ENCODE data around the gene KCNA1. TPM values are rescaled to one million over a fixed set of nuclear protein-coding genes. Genes with fewer than 3 reads are reported as not detected.

The KCNA1 gene
- total and polyA plus RNA-seq, 2 donors (not counting 3 experiments of a cell fraction or from before 2014, with no cell fraction given), result not detected

DNA sequence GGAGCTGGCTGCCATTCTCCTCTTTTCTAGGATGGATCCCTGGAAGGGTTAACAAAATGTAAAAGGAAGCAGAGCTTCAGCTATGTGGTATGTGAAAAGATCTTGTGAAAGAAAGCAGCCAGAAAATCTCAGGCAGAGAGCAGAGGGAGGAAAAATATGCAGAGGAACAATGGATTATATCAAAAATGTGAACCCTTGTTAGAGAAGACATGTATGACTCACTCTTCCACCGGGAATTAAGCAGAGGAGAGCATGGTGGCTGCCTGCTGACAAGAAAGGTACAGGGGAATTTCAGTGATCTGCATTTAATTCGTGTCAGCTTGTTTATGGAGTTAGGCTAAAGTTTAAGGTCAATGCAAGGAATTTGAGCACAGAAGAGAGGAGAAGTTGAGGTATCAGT, 46.3 kb downstream of the KCNA1 start:
- Histone ChIP-seq H2AFZ (ENCODE audit: low read depth, low read length) (no peak overlapping the region), H3K4me3 (replicated peaks in 1 of 3; ENCODE audit: insufficient read depth in 1 of 3, low read depth in 1 of 3, low read length in 3 of 3) (no peak overlapping the region), H4K20me1 (replicated peaks; ENCODE audit: control insufficient read depth, extremely low read depth, insufficient read depth, low read length) (no peaks in the 10 kb centered on the region), H3K79me2 (ENCODE audit: control insufficient read depth, insufficient read depth, low read length) (no peaks in the 10 kb centered on the region), H3K27me3 (ENCODE audit: control insufficient read depth in 2 of 2, insufficient read depth in 2 of 2, low read length in 2 of 2) (no peaks in the 10 kb centered on the region), H3K9me3 (replicated peaks; ENCODE audit: control insufficient read depth, insufficient read depth, low read length) (no peaks in the 10 kb centered on the region), H3K9ac (replicated peaks; ENCODE audit: extremely low read depth, insufficient read depth, low read length) (no peak overlapping the region), H3K27ac (ENCODE audit: insufficient read depth, low read depth, low read length) (no peak overlapping the region), H3K36me3 (ENCODE audit: control insufficient read depth in 2 of 2, extremely low read depth in 1 of 2, insufficient read depth in 2 of 2, low read length in 2 of 2) (no peaks in the 10 kb centered on the region), H3K4me2 (ENCODE audit: insufficient read depth, low read length) (no peak overlapping the region), H3K9me1 (replicated peaks; ENCODE audit: control insufficient read depth, extremely low read depth, insufficient read depth, low read length) (no peaks in the 10 kb centered on the region), H3K4me1 (ENCODE audit: control insufficient read depth, extremely low read depth, insufficient read depth, low read length) (no peaks in the 10 kb centered on the region)
- POLR2A ChIA-PET, result no interaction called here
- TF ChIP-seq POLR2AphosphoS5 (IDR thresholded peaks at IDR 0.05; ENCODE audit: insufficient read depth, low read depth, low read length) (no peak), JUN (IDR thresholded peaks at IDR 0.05; ENCODE audit: borderline replicate concordance, insufficient read depth, insufficient read length, low read depth) (no peak), MYC (IDR thresholded peaks at IDR 0.05; ENCODE audit: low read depth, low read length) (no peak), CTCF (IDR thresholded peaks at IDR 0.05; ENCODE audit: extremely low read depth in 1 of 2, insufficient read depth in 1 of 2, low read depth in 1 of 2, low read length in 2 of 2) (no peak), EZH2 (IDR thresholded peaks at IDR 0.05; ENCODE audit: borderline replicate concordance, low read depth, low read length, severe bottlenecking) (no peak)
- TF ChIP-seq, protein P1, sequence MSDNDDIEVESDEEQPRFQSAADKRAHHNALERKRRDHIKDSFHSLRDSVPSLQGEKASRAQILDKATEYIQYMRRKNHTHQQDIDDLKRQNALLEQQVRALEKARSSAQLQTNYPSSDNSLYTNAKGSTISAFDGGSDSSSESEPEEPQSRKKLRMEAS (IDR thresholded peaks at IDR 0.05; ENCODE audit: insufficient read depth, insufficient read length), result no peak
- DNase-seq (ENCODE audit: low read depth, low spot score) (no peak), FAIRE-seq (no peak)
- dilution Hi-C loops (cut with MboI; ENCODE audit: extremely low pct_ligation_motif_present, low sequenced_read_pairs) (no loop called here), intact Hi-C loops (cut with micrococcal nuclease) (no loop called here)
- CTCF ChIA-PET, result no interaction called here
- no TSS peak for BruUV-seq (replicated peaks)

DNA sequence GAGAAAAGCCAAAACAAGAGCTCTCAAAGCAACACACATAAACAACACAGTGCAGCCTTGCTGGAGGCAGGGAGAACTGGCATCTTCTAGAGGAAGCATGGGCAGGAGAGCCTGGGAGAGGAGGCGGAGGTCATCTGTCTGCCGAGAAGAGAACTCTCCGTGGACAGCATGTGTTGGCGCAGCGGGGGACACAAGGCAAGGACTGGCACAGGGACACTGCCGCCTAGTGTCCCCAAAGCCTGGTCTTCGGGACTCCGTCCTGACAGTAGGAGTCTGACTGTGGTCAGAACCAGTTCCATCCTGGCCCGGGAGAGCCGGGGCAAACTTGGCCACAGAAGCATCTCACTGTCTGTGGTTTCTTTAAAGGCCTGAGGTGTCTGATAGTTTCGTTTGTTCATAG, 47.3 kb downstream of the KCNA1 start:
- no peaks in the 10 kb centered on the region for H3K36me3 ChIP-seq (ENCODE audit: control insufficient read depth in 2 of 2, extremely low read depth in 1 of 2, insufficient read depth in 2 of 2, low read length in 2 of 2)
- no peaks in the 10 kb centered on the region for H3K79me2 ChIP-seq (ENCODE audit: control insufficient read depth, insufficient read depth, low read length)
- H4K20me1 ChIP-seq (replicated peaks; ENCODE audit: control insufficient read depth, extremely low read depth, insufficient read depth, low read length), result no peaks in the 10 kb centered on the region
- no peaks in the 10 kb centered on the region for H3K27me3 ChIP-seq (ENCODE audit: control insufficient read depth in 2 of 2, insufficient read depth in 2 of 2, low read length in 2 of 2)
- ChIA-PET POLR2A (no interaction called here), CTCF (no interaction called here)
- DNase-seq (ENCODE audit: low read depth, low spot score), result no peak
- no peaks in the 10 kb centered on the region for H3K9me1 ChIP-seq (replicated peaks; ENCODE audit: control insufficient read depth, extremely low read depth, insufficient read depth, low read length)
- H3K4me3 ChIP-seq (replicated peaks in 1 of 3; ENCODE audit: insufficient read depth in 1 of 3, low read depth in 1 of 3, low read length in 3 of 3), result no peak overlapping the region
- no peak overlapping the region for H2AFZ ChIP-seq (ENCODE audit: low read depth, low read length)
- BruUV-seq (replicated peaks), result no TSS peak
- H3K4me2 ChIP-seq (ENCODE audit: insufficient read depth, low read length), result no peak overlapping the region
- dilution Hi-C loops (cut with MboI; ENCODE audit: extremely low pct_ligation_motif_present, low sequenced_read_pairs), result no loop called here
- intact Hi-C loops (cut with micrococcal nuclease), result no loop called here
- no peaks in the 10 kb centered on the region for H3K4me1 ChIP-seq (ENCODE audit: control insufficient read depth, extremely low read depth, insufficient read depth, low read length)
- no peak for FAIRE-seq
- TF ChIP-seq, protein P1 (IDR thresholded peaks at IDR 0.05; ENCODE audit: insufficient read depth, insufficient read length), result no peak
- no peak for TF ChIP-seq GATA2 (IDR thresholded peaks at IDR 0.05; ENCODE audit: insufficient read depth, insufficient read length, low read depth, low read length)
- no peak for TF ChIP-seq MYC (IDR thresholded peaks at IDR 0.05; ENCODE audit: low read depth, low read length)
- no peak for TF ChIP-seq POLR2A (IDR thresholded peaks at IDR 0.05; ENCODE audit: low read depth, low read length)
- TF ChIP-seq JUN (IDR thresholded peaks at IDR 0.05; ENCODE audit: borderline replicate concordance, insufficient read depth, insufficient read length, low read depth), result no peak
- TF ChIP-seq POLR2AphosphoS5 (IDR thresholded peaks at IDR 0.05; ENCODE audit: insufficient read depth, low read depth, low read length), result no peak
- no peak for TF ChIP-seq CTCF (IDR thresholded peaks at IDR 0.05; ENCODE audit: extremely low read depth in 1 of 2, insufficient read depth in 1 of 2, low read depth in 1 of 2, low read length in 2 of 2)
- no peak for TF ChIP-seq EZH2 (IDR thresholded peaks at IDR 0.05; ENCODE audit: borderline replicate concordance, low read depth, low read length, severe bottlenecking)
- TF ChIP-seq FOS (IDR thresholded peaks at IDR 0.05; ENCODE audit: borderline replicate concordance, insufficient read depth, low read length), result no peak
- H3K27ac ChIP-seq (ENCODE audit: insufficient read depth, low read depth, low read length), result no peak overlapping the region
- no peak overlapping the region for H3K9ac ChIP-seq (replicated peaks; ENCODE audit: extremely low read depth, insufficient read depth, low read length)
- no peaks in the 10 kb centered on the region for H3K9me3 ChIP-seq (replicated peaks; ENCODE audit: control insufficient read depth, insufficient read depth, low read length)
